KMS-11 (cell line): ENCODE data around the gene MEGF6.

Source experiments
- H2AFZ ChIP-seq: fragments of 200-600 bp; sonication (generic); 2 replicates; pipeline ENCODE4 v1.6.1; 2016; ENCODE audit warnings: antibody characterized with exemption, mixed run types, low read depth
- H3K27ac ChIP-seq: fragments of 200-600 bp; sonication (generic); 2 replicates; pipeline ENCODE4 v1.6.1; 2016; ENCODE audit warnings: mild to moderate bottlenecking, mixed run types
- H3K27me3 ChIP-seq: fragments of 200-600 bp; sonication (generic); 2 replicates; pipeline ENCODE4 v1.6.1; 2017; ENCODE audit warnings: mild to moderate bottlenecking, low read depth, mixed run types, moderate library complexity; ENCODE audit not compliant: insufficient read depth
- H3K36me3 ChIP-seq: fragments of 200-600 bp; sonication (generic); 2 replicates; pipeline ENCODE4 v1.6.1; 2017; ENCODE audit warnings: mild to moderate bottlenecking, mixed run types; ENCODE audit not compliant: insufficient read depth
- H3K4me1 ChIP-seq: fragments of 200-600 bp; sonication (generic); 2 replicates; pipeline ENCODE4 v1.6.1; 2016; ENCODE audit warnings: mild to moderate bottlenecking, low read depth, mixed run types; ENCODE audit not compliant: poor library complexity, severe bottlenecking
- H3K4me2 ChIP-seq: fragments of 200-600 bp; sonication (generic); 2 replicates; pipeline ENCODE4 v1.7.0; 2016; ENCODE audit warnings: mild to moderate bottlenecking, mixed run types
- H3K4me3 ChIP-seq: fragments of 200-600 bp; sonication (generic); IDR thresholded peaks from 2 replicates; pipeline ENCODE4 v1.6.1; 2017; ENCODE audit warnings: low read depth, low read length, mixed read lengths; ENCODE audit not compliant: insufficient read depth
- H3K79me2 ChIP-seq: fragments of 200-600 bp; sonication (generic); 2 replicates; pipeline ENCODE4 v1.6.1; 2016; ENCODE audit warnings: low read depth, mixed run types; ENCODE audit not compliant: insufficient read depth
- H3K9ac ChIP-seq: fragments of 200-600 bp; sonication (generic); 2 replicates; pipeline ENCODE4 v1.6.1; 2016; ENCODE audit warnings: mild to moderate bottlenecking, mixed run types
- H4K20me1 ChIP-seq: fragments of 200-600 bp; sonication (generic); 2 replicates; pipeline ENCODE4 v1.6.1; 2016; ENCODE audit warnings: mild to moderate bottlenecking, mixed run types; ENCODE audit not compliant: insufficient read depth
- TF ChIP-seq, protein P1 (sequence below): fragments of 200-600 bp; sonication (generic); conservative IDR thresholded peaks from 2 replicates; pipeline ENCODE4 v1.6.1; 2017; ENCODE audit warnings: low read depth, mild to moderate bottlenecking, antibody characterized with exemption, low read length, moderate library complexity, mixed read lengths

Gene MEGF6

GRCh38 chr1:3564921-3565831 lies 46.1 kb downstream of the MEGF6 start:
- H3K4me2 ChIP-seq, result no peak overlapping the region
- TF ChIP-seq, protein P1, sequence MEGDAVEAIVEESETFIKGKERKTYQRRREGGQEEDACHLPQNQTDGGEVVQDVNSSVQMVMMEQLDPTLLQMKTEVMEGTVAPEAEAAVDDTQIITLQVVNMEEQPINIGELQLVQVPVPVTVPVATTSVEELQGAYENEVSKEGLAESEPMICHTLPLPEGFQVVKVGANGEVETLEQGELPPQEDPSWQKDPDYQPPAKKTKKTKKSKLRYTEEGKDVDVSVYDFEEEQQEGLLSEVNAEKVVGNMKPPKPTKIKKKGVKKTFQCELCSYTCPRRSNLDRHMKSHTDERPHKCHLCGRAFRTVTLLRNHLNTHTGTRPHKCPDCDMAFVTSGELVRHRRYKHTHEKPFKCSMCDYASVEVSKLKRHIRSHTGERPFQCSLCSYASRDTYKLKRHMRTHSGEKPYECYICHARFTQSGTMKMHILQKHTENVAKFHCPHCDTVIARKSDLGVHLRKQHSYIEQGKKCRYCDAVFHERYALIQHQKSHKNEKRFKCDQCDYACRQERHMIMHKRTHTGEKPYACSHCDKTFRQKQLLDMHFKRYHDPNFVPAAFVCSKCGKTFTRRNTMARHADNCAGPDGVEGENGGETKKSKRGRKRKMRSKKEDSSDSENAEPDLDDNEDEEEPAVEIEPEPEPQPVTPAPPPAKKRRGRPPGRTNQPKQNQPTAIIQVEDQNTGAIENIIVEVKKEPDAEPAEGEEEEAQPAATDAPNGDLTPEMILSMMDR, result peak; percentile 83
- no peaks in the 10 kb centered on the region for H4K20me1 ChIP-seq
- no peaks in the 10 kb centered on the region for H3K36me3 ChIP-seq
- H3K9ac ChIP-seq, result no peak overlapping the region
- peaks cover 93% of the 10 kb centered on the region for H3K27me3 ChIP-seq
- H2AFZ ChIP-seq, result no peak overlapping the region
- no peaks in the 10 kb centered on the region for H3K4me1 ChIP-seq
- H3K27ac ChIP-seq, result no peak overlapping the region
- no peak overlapping the region for H3K4me3 ChIP-seq
- H3K79me2 ChIP-seq, result no peaks in the 10 kb centered on the region

- Histone ChIP-seq H2AFZ (no peak overlapping the region), H3K27ac (no peak overlapping the region), H3K9ac (no peak overlapping the region), H3K27me3 (peaks cover 94% of the 10 kb centered on the region), H3K4me3 (no peak overlapping the region), H3K79me2 (no peaks in the 10 kb centered on the region), H4K20me1 (no peaks in the 10 kb centered on the region), H3K36me3 (no peaks in the 10 kb centered on the region), H3K4me1 (no peaks in the 10 kb centered on the region), H3K4me2 (no peak overlapping the region)
- TF ChIP-seq, protein P1, result no peak
These were observed 47.7 kb downstream of the MEGF6 start for GRCh38 chr1:3563610-3564009.

- TF ChIP-seq, protein P1, result no peak
- Histone ChIP-seq H3K27ac (no peak overlapping the region), H3K4me3 (no peak overlapping the region), H3K4me2 (no peak overlapping the region), H3K4me1 (no peaks in the 10 kb centered on the region), H4K20me1 (no peaks in the 10 kb centered on the region), H3K36me3 (no peaks in the 10 kb centered on the region), H2AFZ (no peak overlapping the region), H3K79me2 (no peaks in the 10 kb centered on the region), H3K9ac (no peak overlapping the region), H3K27me3 (peaks cover 94% of the 10 kb centered on the region)
These were observed 48.2 kb downstream of the MEGF6 start for GRCh38 chr1:3563125-3563524.

DNA sequence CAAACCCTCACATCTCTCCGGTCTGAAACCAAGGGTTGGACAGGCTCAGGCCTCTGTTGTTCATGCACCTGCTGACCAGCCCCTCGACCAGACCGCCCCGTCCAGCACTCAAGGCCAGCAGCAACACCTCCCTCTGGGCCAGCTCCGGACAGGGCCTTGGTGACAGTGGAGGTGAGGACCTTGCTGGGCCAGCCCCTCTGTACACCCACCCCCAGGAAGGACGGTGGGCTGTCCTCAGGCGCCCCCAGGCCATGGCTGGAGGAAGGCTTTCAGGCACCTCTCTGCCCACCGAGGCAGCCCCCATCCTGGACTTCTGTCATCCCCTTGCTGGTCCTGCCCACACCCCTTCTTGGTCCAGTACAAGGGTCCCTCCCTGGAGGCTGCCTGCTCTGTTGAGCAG lies 48.6 kb downstream of the MEGF6 start:
- H4K20me1 ChIP-seq, result no peaks in the 10 kb centered on the region
- H2AFZ ChIP-seq, result no peak overlapping the region
- no peaks in the 10 kb centered on the region for H3K4me1 ChIP-seq
- H3K79me2 ChIP-seq, result no peaks in the 10 kb centered on the region
- H3K36me3 ChIP-seq, result no peaks in the 10 kb centered on the region
- H3K9ac ChIP-seq, result no peak overlapping the region
- TF ChIP-seq, protein P1, result no peak
- no peak overlapping the region for H3K4me2 ChIP-seq
- no peak overlapping the region for H3K4me3 ChIP-seq
- H3K27ac ChIP-seq, result no peak overlapping the region
- H3K27me3 ChIP-seq, result peaks cover 94% of the 10 kb centered on the region
